Measurements from ENCODE around the gene FKBP5. TPM values are rescaled to one million over a fixed set of nuclear protein-coding genes. Genes with fewer than 3 reads are reported as not detected.
A peak's percentile ranks its signal among the peaks of the same experiment; 100 is the strongest.

Gene FKBP5
- total RNA-seq, 1 experiment from 2014 or later, result 14.3 TPM

DNA sequence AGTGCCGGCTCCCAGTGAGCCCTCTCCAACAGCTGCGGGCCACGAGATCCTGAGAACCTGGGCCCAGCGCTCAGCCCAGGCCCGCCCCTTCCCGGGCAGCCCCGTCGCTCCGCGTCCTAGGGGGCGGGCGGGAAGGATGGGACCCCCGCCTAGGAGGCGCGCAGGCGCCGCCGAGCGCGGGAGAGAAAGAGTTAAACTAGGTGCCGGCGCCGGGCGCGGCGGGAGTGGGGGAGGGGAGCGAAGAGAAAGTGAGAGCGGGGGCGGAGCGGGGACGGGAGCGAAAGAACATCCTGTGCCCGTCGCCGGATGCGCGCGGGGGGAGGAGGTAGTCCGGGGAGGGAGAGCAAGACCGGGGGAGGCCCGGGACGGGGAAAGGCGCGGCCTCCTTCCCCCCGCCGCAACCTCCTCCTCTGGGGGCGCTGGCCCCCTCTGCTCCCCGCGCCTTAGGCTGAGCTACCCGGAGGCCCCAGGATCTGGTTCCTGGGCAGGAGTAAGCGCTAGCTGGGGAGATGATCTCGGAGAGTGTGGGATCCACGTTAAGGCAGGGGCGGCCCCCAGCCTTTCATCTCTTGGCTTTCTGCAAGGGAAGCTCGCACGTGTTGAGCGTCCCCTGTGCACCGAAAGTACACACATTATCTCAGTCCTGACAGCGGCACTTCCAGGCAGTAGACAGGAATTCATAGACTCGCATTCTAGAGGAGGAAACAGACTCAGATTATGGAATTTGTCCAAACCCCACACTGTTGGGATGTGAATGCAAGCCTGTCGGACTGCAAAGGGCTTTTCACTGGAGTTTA lies 43.2 kb upstream of the FKBP5 start:
- peak overlapping the region; percentile 81 for H3K4me3 Mint-ChIP-seq (ENCODE audit: low read depth, unreplicated experiment)
- peak; percentile 91 for DNase-seq
- no peaks in the 10 kb centered on the region for H3K9me3 Mint-ChIP-seq (ENCODE audit: low read depth, unreplicated experiment)
- H3K27ac Mint-ChIP-seq (ENCODE audit: unreplicated experiment), result no peak overlapping the region
- TF ChIP-seq, protein P1, sequence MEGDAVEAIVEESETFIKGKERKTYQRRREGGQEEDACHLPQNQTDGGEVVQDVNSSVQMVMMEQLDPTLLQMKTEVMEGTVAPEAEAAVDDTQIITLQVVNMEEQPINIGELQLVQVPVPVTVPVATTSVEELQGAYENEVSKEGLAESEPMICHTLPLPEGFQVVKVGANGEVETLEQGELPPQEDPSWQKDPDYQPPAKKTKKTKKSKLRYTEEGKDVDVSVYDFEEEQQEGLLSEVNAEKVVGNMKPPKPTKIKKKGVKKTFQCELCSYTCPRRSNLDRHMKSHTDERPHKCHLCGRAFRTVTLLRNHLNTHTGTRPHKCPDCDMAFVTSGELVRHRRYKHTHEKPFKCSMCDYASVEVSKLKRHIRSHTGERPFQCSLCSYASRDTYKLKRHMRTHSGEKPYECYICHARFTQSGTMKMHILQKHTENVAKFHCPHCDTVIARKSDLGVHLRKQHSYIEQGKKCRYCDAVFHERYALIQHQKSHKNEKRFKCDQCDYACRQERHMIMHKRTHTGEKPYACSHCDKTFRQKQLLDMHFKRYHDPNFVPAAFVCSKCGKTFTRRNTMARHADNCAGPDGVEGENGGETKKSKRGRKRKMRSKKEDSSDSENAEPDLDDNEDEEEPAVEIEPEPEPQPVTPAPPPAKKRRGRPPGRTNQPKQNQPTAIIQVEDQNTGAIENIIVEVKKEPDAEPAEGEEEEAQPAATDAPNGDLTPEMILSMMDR (IDR thresholded peaks at IDR 0.05; ENCODE audit: unreplicated experiment), result no peak
- CTCF ChIA-PET, result interaction anchor here (0.6 kb wide), 1 partner anchor 108 kb away, joined by 3 read pairs; no protein-coding TSS in a partner anchor
- H3K36me3 Mint-ChIP-seq (ENCODE audit: insufficient read depth, unreplicated experiment), result peaks cover 19% of the 10 kb centered on the region
- peaks cover 26% of the 10 kb centered on the region for H3K4me1 Mint-ChIP-seq (ENCODE audit: low read depth, unreplicated experiment)
- intact Hi-C loops (cut with micrococcal nuclease; ENCODE audit: unreplicated experiment), result no loop called here
- H3K27me3 Mint-ChIP-seq (ENCODE audit: unreplicated experiment), result no peaks in the 10 kb centered on the region
- no TSS peak for BruUV-seq (replicated peaks)

DNA sequence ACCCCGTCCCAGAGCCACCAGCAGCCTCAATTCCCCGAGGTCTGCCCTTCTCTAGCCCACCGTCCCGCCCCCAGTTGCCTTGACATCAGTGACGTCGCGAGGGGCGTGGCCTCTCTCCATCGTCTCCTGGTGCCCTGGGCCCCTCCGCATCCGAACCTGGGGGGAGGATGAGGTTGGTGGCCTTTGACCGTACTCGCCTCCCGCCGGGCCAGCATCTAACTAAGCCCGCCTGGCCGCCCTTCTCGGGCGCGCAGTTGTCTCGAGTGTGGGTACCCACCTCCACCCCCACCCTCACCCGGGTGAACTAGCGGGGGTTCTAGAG lies 42.7 kb upstream of the FKBP5 start:
- Mint-ChIP-seq H3K27me3 (ENCODE audit: unreplicated experiment) (no peaks in the 10 kb centered on the region), H3K36me3 (ENCODE audit: insufficient read depth, unreplicated experiment) (peaks cover 22% of the 10 kb centered on the region), H3K9me3 (ENCODE audit: low read depth, unreplicated experiment) (no peaks in the 10 kb centered on the region), H3K4me1 (ENCODE audit: low read depth, unreplicated experiment) (peaks cover 31% of the 10 kb centered on the region), H3K27ac (ENCODE audit: unreplicated experiment) (no peak overlapping the region), H3K4me3 (ENCODE audit: low read depth, unreplicated experiment) (peak overlapping the region; percentile 81)
- peak; percentile 83 for DNase-seq
- no TSS peak for BruUV-seq (replicated peaks)
- TF ChIP-seq, protein P1 (IDR thresholded peaks at IDR 0.05; ENCODE audit: unreplicated experiment), result no peak
- intact Hi-C loops (cut with micrococcal nuclease; ENCODE audit: unreplicated experiment), result no loop called here
- CTCF ChIA-PET, result no interaction called here

DNA sequence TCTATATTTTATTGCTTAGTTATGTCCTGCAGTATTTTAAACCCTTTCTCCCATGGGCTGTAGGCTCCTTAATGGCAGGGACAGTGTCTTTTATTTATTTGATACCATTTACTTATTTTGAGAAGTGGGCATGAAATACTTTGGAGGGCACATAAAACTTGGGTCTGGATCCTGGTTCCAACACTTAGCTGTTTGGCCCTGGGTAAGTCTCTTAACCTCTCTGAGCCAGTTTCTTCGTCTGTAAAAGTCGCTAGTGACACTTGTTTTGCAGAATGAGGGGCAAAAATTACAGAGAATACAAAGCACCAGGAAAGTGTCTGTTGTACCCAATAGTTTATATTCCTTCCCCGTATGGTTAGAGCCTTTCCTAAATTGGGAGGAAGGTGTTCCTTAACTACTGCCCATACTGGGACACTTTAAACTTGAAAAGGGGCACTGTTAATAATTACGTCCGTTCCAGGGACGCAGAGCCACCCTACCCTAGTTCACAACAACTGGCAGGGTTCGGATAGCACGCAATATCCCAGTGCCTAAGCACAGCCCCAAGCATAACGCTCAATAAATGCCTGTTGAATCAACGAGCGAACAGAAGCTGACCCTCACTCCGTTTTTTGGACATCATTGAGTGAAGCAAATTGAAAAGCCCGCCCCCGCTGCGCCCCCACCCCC lies 42.2 kb upstream of the FKBP5 start:
- no TSS peak for BruUV-seq (replicated peaks)

DNA sequence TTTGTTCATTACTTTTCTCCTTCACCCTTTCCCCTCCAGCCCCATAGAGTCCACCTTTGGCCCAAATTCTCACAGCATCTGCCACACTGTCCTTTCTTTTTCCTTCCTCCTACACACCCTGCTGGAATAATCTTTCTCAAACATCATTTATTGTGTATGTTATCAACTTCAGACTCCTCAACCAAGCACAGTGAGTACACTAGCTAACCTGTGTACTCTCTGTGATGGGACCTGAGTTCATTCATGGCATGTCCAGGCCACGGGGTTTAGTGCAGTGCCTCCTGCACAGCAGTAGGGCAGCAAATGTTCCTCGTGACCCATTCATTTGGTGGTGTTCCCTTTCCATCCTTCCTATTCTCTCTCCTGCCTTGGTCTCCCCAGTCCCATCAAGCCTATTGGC lies 41.0 kb upstream of the FKBP5 start:
- no peak overlapping the region for H3K4me3 Mint-ChIP-seq (ENCODE audit: low read depth, unreplicated experiment)
- peaks cover 43% of the 10 kb centered on the region for H3K4me1 Mint-ChIP-seq (ENCODE audit: low read depth, unreplicated experiment)
- BruUV-seq (replicated peaks), result no TSS peak
- CTCF ChIA-PET, result no interaction called here
- peaks cover 22% of the 10 kb centered on the region for H3K36me3 Mint-ChIP-seq (ENCODE audit: insufficient read depth, unreplicated experiment)
- H3K27me3 Mint-ChIP-seq (ENCODE audit: unreplicated experiment), result no peaks in the 10 kb centered on the region
- TF ChIP-seq, protein P1 (IDR thresholded peaks at IDR 0.05; ENCODE audit: unreplicated experiment), result no peak
- intact Hi-C loops (cut with micrococcal nuclease; ENCODE audit: unreplicated experiment), result no loop called here
- DNase-seq, result no peak
- H3K9me3 Mint-ChIP-seq (ENCODE audit: low read depth, unreplicated experiment), result no peaks in the 10 kb centered on the region
- no peak overlapping the region for H3K27ac Mint-ChIP-seq (ENCODE audit: unreplicated experiment)

More for the DNA sequence above, 42.2 kb upstream of the FKBP5 start:
- H3K27me3 Mint-ChIP-seq (ENCODE audit: unreplicated experiment), result no peaks in the 10 kb centered on the region
- peaks cover 22% of the 10 kb centered on the region for H3K36me3 Mint-ChIP-seq (ENCODE audit: insufficient read depth, unreplicated experiment)
- intact Hi-C loops (cut with micrococcal nuclease; ENCODE audit: unreplicated experiment), result no loop called here
- no peaks in the 10 kb centered on the region for H3K9me3 Mint-ChIP-seq (ENCODE audit: low read depth, unreplicated experiment)
- H3K4me3 Mint-ChIP-seq (ENCODE audit: low read depth, unreplicated experiment), result peak overlapping the region; percentile 81
- DNase-seq, result no peak
- TF ChIP-seq, protein P1 (IDR thresholded peaks at IDR 0.05; ENCODE audit: unreplicated experiment), result no peak
- CTCF ChIA-PET, result no interaction called here
- H3K27ac Mint-ChIP-seq (ENCODE audit: unreplicated experiment), result no peak overlapping the region
- H3K4me1 Mint-ChIP-seq (ENCODE audit: low read depth, unreplicated experiment), result peaks cover 35% of the 10 kb centered on the region
